Measurements from ENCODE around the gene TEAD3.
"Not testable (repeated sequence)": the region's sequence is repeated elsewhere in the genome, so short reads cannot be mapped to it uniquely, and the experiment has no call there.

Gene TEAD3

GRCh38 chr6:35522660-35523658 lies 26.1 kb upstream of the TEAD3 start:
- Histone ChIP-seq H3K27me3 (ENCODE audit: insufficient read depth, low read length) (no peaks in the 10 kb centered on the region), H3K79me2 (ENCODE audit: control insufficient read depth, insufficient read depth, low read length, unreplicated experiment) (no peaks in the 10 kb centered on the region), H3K4me3 (ENCODE audit: low read depth, low read length) (peak overlapping the region; percentile 77), H3K4me1 (ENCODE audit: control insufficient read depth, insufficient read depth, low read length, unreplicated experiment) (no peaks in the 10 kb centered on the region), H3K27ac (ENCODE audit: low read depth, low read length) (no peak overlapping the region), H2AFZ (ENCODE audit: low read length, unreplicated experiment) (peak overlapping the region; percentile 76), H3K36me3 (ENCODE audit: insufficient read depth, low read length) (no peaks in the 10 kb centered on the region)

GRCh38 chr6:35522151-35522550 lies 25.3 kb upstream of the TEAD3 start:
- H3K4me3 ChIP-seq (ENCODE audit: low read depth, low read length) = no peak overlapping the region
- no peak overlapping the region for H2AFZ ChIP-seq (ENCODE audit: low read length, unreplicated experiment)
- no peaks in the 10 kb centered on the region for H3K27me3 ChIP-seq (ENCODE audit: insufficient read depth, low read length)
- no peaks in the 10 kb centered on the region for H3K79me2 ChIP-seq (ENCODE audit: control insufficient read depth, insufficient read depth, low read length, unreplicated experiment)
- H3K4me1 ChIP-seq (ENCODE audit: control insufficient read depth, insufficient read depth, low read length, unreplicated experiment) = no peaks in the 10 kb centered on the region
- H3K27ac ChIP-seq (ENCODE audit: low read depth, low read length) = no peak overlapping the region
- no peaks in the 10 kb centered on the region for H3K36me3 ChIP-seq (ENCODE audit: insufficient read depth, low read length)

GRCh38 chr6:35521235-35521634 lies 24.4 kb upstream of the TEAD3 start:
- no peak overlapping the region for H3K4me3 ChIP-seq (ENCODE audit: low read depth, low read length)
- H3K36me3 ChIP-seq (ENCODE audit: insufficient read depth, low read length) = no peaks in the 10 kb centered on the region
- H3K79me2 ChIP-seq (ENCODE audit: control insufficient read depth, insufficient read depth, low read length, unreplicated experiment) = no peaks in the 10 kb centered on the region
- no peaks in the 10 kb centered on the region for H3K4me1 ChIP-seq (ENCODE audit: control insufficient read depth, insufficient read depth, low read length, unreplicated experiment)
- H2AFZ ChIP-seq (ENCODE audit: low read length, unreplicated experiment) = no peak overlapping the region
- no peak overlapping the region for H3K27ac ChIP-seq (ENCODE audit: low read depth, low read length)
- H3K27me3 ChIP-seq (ENCODE audit: insufficient read depth, low read length) = no peaks in the 10 kb centered on the region

- Histone ChIP-seq H3K36me3 (ENCODE audit: insufficient read depth, low read length) (no peaks in the 10 kb centered on the region), H3K79me2 (ENCODE audit: control insufficient read depth, insufficient read depth, low read length, unreplicated experiment) (no peaks in the 10 kb centered on the region), H3K27me3 (ENCODE audit: insufficient read depth, low read length) (no peaks in the 10 kb centered on the region), H3K4me1 (ENCODE audit: control insufficient read depth, insufficient read depth, low read length, unreplicated experiment) (no peaks in the 10 kb centered on the region), H2AFZ (ENCODE audit: low read length, unreplicated experiment) (no peak overlapping the region), H3K27ac (ENCODE audit: low read depth, low read length) (no peak overlapping the region), H3K4me3 (ENCODE audit: low read depth, low read length) (no peak overlapping the region)
Measured at GRCh38 chr6:35519313-35520015, 22.6 kb upstream of the TEAD3 start.

GRCh38 chr6:35518566-35519312 lies 21.9 kb upstream of the TEAD3 start:
- Histone ChIP-seq H3K27ac (ENCODE audit: low read depth, low read length) (no peak overlapping the region), H3K27me3 (ENCODE audit: insufficient read depth, low read length) (no peaks in the 10 kb centered on the region), H3K4me3 (ENCODE audit: low read depth, low read length) (no peak overlapping the region), H3K79me2 (ENCODE audit: control insufficient read depth, insufficient read depth, low read length, unreplicated experiment) (no peaks in the 10 kb centered on the region), H3K36me3 (ENCODE audit: insufficient read depth, low read length) (no peaks in the 10 kb centered on the region), H3K4me1 (ENCODE audit: control insufficient read depth, insufficient read depth, low read length, unreplicated experiment) (no peaks in the 10 kb centered on the region), H2AFZ (ENCODE audit: low read length, unreplicated experiment) (no peak overlapping the region)

GRCh38 chr6:35517978-35518377 lies 21.1 kb upstream of the TEAD3 start:
- H3K27ac ChIP-seq (ENCODE audit: low read depth, low read length); H3K27me3 ChIP-seq (ENCODE audit: insufficient read depth, low read length); H2AFZ ChIP-seq (ENCODE audit: low read length, unreplicated experiment); H3K4me1 ChIP-seq (ENCODE audit: control insufficient read depth, insufficient read depth, low read length, unreplicated experiment); H3K79me2 ChIP-seq (ENCODE audit: control insufficient read depth, insufficient read depth, low read length, unreplicated experiment); H3K4me3 ChIP-seq (ENCODE audit: low read depth, low read length); H3K36me3 ChIP-seq (ENCODE audit: insufficient read depth, low read length): not testable (repeated sequence)

GRCh38 chr6:35516712-35517111 lies 19.8 kb upstream of the TEAD3 start:
- Histone ChIP-seq H3K4me1 (ENCODE audit: control insufficient read depth, insufficient read depth, low read length, unreplicated experiment) (no peaks in the 10 kb centered on the region), H2AFZ (ENCODE audit: low read length, unreplicated experiment) (no peak overlapping the region), H3K79me2 (ENCODE audit: control insufficient read depth, insufficient read depth, low read length, unreplicated experiment) (no peaks in the 10 kb centered on the region), H3K4me3 (ENCODE audit: low read depth, low read length) (no peak overlapping the region), H3K27me3 (ENCODE audit: insufficient read depth, low read length) (peaks cover 8% of the 10 kb centered on the region; the same call in 1 of the 2 replicates), H3K27ac (ENCODE audit: low read depth, low read length) (no peak overlapping the region), H3K36me3 (ENCODE audit: insufficient read depth, low read length) (no peaks in the 10 kb centered on the region)

GRCh38 chr6:35515939-35516338 lies 19.1 kb upstream of the TEAD3 start:
- not testable (repeated sequence) for H2AFZ ChIP-seq (ENCODE audit: low read length, unreplicated experiment); H3K4me1 ChIP-seq (ENCODE audit: control insufficient read depth, insufficient read depth, low read length, unreplicated experiment); H3K4me3 ChIP-seq (ENCODE audit: low read depth, low read length); H3K27ac ChIP-seq (ENCODE audit: low read depth, low read length); H3K36me3 ChIP-seq (ENCODE audit: insufficient read depth, low read length); H3K79me2 ChIP-seq (ENCODE audit: control insufficient read depth, insufficient read depth, low read length, unreplicated experiment)
- H3K27me3 ChIP-seq (ENCODE audit: insufficient read depth, low read length) = peaks cover 15% of the 10 kb centered on the region; the same call in 1 of the 2 replicates

- no peak overlapping the region for H2AFZ ChIP-seq (ENCODE audit: low read length, unreplicated experiment)
- no peak overlapping the region for H3K27ac ChIP-seq (ENCODE audit: low read depth, low read length)
- peaks cover 15% of the 10 kb centered on the region; the same call in 1 of the 2 replicates for H3K27me3 ChIP-seq (ENCODE audit: insufficient read depth, low read length)
- no peaks in the 10 kb centered on the region for H3K79me2 ChIP-seq (ENCODE audit: control insufficient read depth, insufficient read depth, low read length, unreplicated experiment)
- H3K4me3 ChIP-seq (ENCODE audit: low read depth, low read length) = no peak overlapping the region
- no peaks in the 10 kb centered on the region for H3K36me3 ChIP-seq (ENCODE audit: insufficient read depth, low read length)
- no peaks in the 10 kb centered on the region for H3K4me1 ChIP-seq (ENCODE audit: control insufficient read depth, insufficient read depth, low read length, unreplicated experiment)
Measured at GRCh38 chr6:35514587-35514986, 17.7 kb upstream of the TEAD3 start.

GRCh38 chr6:35512740-35513139 lies 15.9 kb upstream of the TEAD3 start, which contains the start of gene TULP1:
TSS of gene TULP1 (minus strand) at chr6:35512896. CDS start at chr6:35512858, 38 bp downstream.
- no peaks in the 10 kb centered on the region for H3K4me1 ChIP-seq (ENCODE audit: control insufficient read depth, insufficient read depth, low read length, unreplicated experiment)
- no peaks in the 10 kb centered on the region for H3K79me2 ChIP-seq (ENCODE audit: control insufficient read depth, insufficient read depth, low read length, unreplicated experiment)
- no peak within 1 kb of the TSS for H3K4me3 ChIP-seq (ENCODE audit: low read depth, low read length)
- H3K27me3 ChIP-seq (ENCODE audit: insufficient read depth, low read length) = peaks cover 15% of the 10 kb centered on the region; the same call in 1 of the 2 replicates
- H3K36me3 ChIP-seq (ENCODE audit: insufficient read depth, low read length) = no peaks in the 10 kb centered on the region
- H3K27ac ChIP-seq (ENCODE audit: low read depth, low read length) = no peak within 1 kb of the TSS
- H2AFZ ChIP-seq (ENCODE audit: low read length, unreplicated experiment) = no peak within 1 kb of the TSS
